Stomach smooth muscle (tissue), 2 donors: Measurements from ENCODE around the gene KCNJ6.

Experiments used
- H3K27ac ChIP-seq: one replicate; pipeline ENCODE4 v1.7.0; 2013; ENCODE audit warnings: mild to moderate bottlenecking, low read length, inconsistent platforms
- H3K27me3 ChIP-seq, 2 donors: one replicate each; pipeline ENCODE4 v1.7.0; 2013; ENCODE audit warnings: low read length in 2 of 2; ENCODE audit not compliant: insufficient read depth in 2 of 2, control insufficient read depth in 1 of 2
- H3K36me3 ChIP-seq, 2 donors: one replicate each; pipeline ENCODE4 v1.7.0; 2013; ENCODE audit warnings: low read length in 2 of 2; ENCODE audit not compliant: control insufficient read depth in 2 of 2, insufficient read depth in 2 of 2
- H3K4me1 ChIP-seq: one replicate; pipeline ENCODE4 v1.7.0; 2013; ENCODE audit warnings: low read length; ENCODE audit not compliant: control insufficient read depth, insufficient read depth
- H3K4me3 ChIP-seq, 2 donors: one replicate each; pipeline ENCODE4 v1.7.0; 2013; ENCODE audit warnings: low read length in 2 of 2
- H3K9ac ChIP-seq, 2 donors: one replicate each; pipeline ENCODE4 v1.7.0; 2013; ENCODE audit warnings: low read length in 2 of 2, mild to moderate bottlenecking in 1 of 2
- H3K9me3 ChIP-seq, 2 donors: one replicate each; pipeline ENCODE4 v1.7.0; 2013; ENCODE audit warnings: low read length in 2 of 2; ENCODE audit not compliant: control insufficient read depth in 2 of 2
- donor health status: healthy.
- donor health status: Pancreatic carcinoma.

Gene KCNJ6

DNA sequence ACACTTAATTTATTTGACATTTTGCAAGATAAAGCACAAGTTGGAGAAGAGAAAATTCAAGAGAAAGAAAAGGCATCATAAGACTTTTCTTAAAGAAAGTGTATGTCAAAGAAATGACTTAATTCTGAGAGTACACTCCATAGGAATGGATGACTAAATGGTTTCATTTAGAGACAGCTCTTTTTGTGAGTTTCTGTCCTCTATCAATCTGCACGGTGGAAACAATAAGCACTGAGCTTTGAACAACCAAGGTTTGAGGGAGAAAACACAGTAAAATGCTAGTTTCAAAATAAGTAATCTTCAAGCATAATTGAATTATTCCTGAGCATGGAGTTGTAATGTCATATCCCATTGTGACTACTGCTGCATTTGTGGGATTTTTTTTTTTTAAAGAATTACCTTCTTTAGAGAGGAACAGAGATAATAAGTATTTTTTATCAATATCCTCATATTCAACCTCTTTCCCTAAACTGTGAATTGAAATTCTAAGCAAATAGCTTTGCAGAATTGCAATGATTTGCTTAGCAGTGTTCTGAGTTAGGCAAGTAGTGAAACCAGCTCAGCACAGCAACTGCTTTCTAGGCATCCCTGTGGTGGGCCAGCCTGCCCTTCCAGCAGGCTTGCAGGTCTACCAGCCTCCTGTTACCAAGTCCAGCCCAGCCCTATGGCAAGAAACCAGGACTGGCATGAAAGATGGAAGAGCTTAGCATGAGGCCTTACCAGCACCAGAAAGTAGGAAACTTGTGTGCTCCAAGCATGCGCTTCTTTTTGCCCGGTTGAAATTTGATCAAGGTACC, 38.2 kb downstream of the KCNJ6 start:
- H3K9me3 ChIP-seq: peaks cover 0 to 3% of the 10 kb centered on the region in 2 donors
- no peak overlapping the region for H3K27ac ChIP-seq
- H3K4me1 ChIP-seq: no peaks in the 10 kb centered on the region
- H3K4me3 ChIP-seq: no peak overlapping the region
- H3K9ac ChIP-seq: no peak overlapping the region
- H3K27me3 ChIP-seq: peaks cover 3 to 8% of the 10 kb centered on the region in 2 donors
- H3K36me3 ChIP-seq: no peaks in the 10 kb centered on the region

DNA sequence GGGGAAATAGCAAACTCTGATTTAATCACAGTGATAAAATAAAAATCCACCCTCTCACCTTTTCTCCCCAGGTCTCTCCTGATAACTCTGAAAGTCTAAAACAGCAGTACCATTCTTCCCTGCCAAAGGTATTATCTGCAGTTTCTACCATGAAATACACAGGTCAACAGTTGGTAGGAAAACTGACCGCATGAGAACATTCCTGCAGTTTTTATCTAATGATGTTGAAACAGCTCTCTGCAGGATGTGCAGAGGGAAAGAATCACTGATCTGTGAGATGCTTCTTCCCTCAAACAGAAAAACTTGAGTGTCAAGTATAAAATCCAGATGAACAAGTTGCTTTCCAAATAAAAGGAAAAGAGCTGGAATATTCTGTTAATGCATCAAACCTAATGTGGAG, 39.1 kb downstream of the KCNJ6 start:
- H3K4me1 ChIP-seq: no peaks in the 10 kb centered on the region
- H3K4me3 ChIP-seq: no peak overlapping the region
- no peak overlapping the region for H3K27ac ChIP-seq
- H3K9ac ChIP-seq: no peak overlapping the region
- peaks cover 3 to 6% of the 10 kb centered on the region in 2 donors for H3K27me3 ChIP-seq
- no peaks in the 10 kb centered on the region for H3K36me3 ChIP-seq
- peaks cover 0 to 3% of the 10 kb centered on the region in 2 donors for H3K9me3 ChIP-seq

DNA sequence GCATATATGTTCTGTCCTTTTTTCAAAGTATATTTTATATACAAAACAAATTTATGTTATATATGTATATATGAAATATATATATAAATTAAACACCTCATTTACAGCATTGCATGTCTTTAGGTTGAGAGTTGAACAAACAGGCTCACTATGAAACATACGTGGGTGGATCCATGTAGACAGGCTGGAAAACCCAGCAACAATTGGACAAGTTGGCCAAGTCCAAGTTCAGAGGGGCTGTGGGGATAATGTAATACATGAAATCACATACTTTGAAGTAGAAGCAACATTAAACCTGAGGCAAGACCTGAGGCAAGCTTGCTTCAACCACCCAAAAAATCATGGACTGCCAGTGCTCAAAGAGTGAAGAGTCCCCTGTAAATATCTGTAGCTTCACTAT, 39.7 kb downstream of the KCNJ6 start:
- Histone ChIP-seq H3K27me3 (peaks cover 3 to 6% of the 10 kb centered on the region in 2 donors), H3K36me3 (no peaks in the 10 kb centered on the region), H3K4me1 (no peaks in the 10 kb centered on the region), H3K27ac (no peak overlapping the region), H3K4me3 (no peak overlapping the region), H3K9ac (no peak overlapping the region), H3K9me3 (peaks cover 0 to 3% of the 10 kb centered on the region in 2 donors)

DNA sequence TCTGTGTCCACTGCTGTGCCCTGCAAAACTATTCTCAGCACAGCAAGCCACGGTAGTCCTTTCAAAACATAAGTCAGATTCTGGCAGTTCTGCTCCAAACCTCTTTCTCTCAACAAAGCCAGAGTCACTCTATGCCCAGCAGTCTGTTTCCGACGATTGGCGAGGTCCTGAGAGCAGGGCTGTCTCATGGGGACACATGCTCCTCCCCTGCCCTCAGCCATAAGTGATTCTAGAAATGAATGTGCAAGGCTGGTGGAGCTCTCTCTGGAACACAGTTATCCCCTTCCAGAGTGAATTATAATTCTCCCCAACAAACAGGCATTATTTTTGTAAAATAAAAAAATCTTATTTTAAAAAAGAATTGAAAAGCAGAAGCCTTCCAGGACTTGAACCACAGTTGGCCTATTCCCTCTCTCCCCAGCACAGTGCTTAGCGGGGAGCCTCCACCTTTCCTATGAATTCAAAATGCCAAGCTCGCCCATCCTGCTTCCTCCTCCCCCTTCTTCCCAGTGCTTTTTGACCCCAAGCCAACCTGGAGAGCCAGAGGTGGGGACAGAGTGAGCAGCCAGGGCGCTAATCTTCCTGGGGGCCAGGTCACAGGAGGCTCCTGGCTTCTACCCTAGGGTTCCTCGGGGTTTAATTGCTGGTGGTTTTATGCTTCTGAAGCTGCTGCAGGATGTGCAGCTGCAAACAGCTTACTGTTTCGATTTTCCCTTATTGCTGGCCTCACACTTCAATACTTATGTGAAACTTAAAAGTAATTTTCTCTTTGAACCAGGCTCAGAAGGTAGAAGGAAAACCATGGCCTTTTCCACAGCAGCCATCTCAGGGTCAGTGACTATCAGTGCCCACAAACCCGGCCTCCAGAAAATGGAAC, 41.1 kb downstream of the KCNJ6 start:
- Histone ChIP-seq H3K36me3 (no peaks in the 10 kb centered on the region), H3K4me3 (no peak overlapping the region), H3K9ac (no peak overlapping the region)

DNA sequence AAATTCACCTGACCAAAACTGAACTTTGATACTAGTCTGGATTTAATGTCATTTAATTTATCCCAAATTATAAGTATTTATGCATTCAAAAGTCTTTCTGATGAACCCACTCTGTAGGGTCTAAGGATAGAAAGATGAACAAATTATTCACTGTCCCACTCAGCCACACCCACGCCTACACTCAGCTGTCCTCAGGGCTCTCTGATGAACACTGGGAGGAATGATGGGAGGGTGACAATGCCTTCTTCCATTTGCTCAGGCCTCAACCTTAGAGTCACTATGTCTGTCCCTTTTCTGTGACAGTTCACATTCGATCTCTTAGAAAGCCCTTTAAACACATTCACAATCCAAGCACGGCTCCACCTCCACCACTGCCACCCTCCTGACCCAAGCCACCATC, 41.8 kb downstream of the KCNJ6 start:
- Histone ChIP-seq H3K9ac (no peak overlapping the region), H3K4me1 (no peaks in the 10 kb centered on the region), H3K36me3 (no peaks in the 10 kb centered on the region), H3K27ac (no peak overlapping the region), H3K4me3 (no peak overlapping the region), H3K27me3 (peaks cover 3 to 6% of the 10 kb centered on the region in 2 donors), H3K9me3 (peaks cover 0 to 3% of the 10 kb centered on the region in 2 donors)

More for the DNA sequence above, 41.1 kb downstream of the KCNJ6 start:
- H3K27ac ChIP-seq: no peak overlapping the region
- no peaks in the 10 kb centered on the region for H3K4me1 ChIP-seq
- peaks cover 3 to 6% of the 10 kb centered on the region in 2 donors for H3K27me3 ChIP-seq
- peaks cover 0 to 3% of the 10 kb centered on the region in 2 donors for H3K9me3 ChIP-seq

DNA sequence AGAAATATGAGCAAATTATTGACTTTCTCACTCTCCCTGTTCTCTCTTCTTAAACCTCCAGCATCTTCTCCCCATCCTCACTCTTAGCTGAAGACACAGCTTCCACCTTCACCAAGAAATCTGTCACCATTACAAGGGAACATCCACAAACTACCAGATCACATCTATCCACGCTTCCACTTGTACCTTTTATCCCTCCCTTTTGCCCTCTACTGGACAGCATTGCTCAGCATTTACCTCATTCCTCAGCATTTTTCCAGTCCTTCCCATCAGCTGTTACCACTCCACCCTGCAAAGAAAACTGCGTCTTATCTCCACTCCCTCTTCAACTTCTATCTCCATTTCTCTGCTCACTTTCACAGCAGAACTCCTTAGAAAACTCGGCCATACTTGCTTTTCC, 42.6 kb downstream of the KCNJ6 start:
- no peak overlapping the region for H3K9ac ChIP-seq
- no peak overlapping the region for H3K4me3 ChIP-seq
- no peaks in the 10 kb centered on the region for H3K36me3 ChIP-seq
- H3K27me3 ChIP-seq: no peaks in the 10 kb centered on the region
- H3K4me1 ChIP-seq: no peaks in the 10 kb centered on the region
- H3K9me3 ChIP-seq: no peaks in the 10 kb centered on the region
- H3K27ac ChIP-seq: no peak overlapping the region

DNA sequence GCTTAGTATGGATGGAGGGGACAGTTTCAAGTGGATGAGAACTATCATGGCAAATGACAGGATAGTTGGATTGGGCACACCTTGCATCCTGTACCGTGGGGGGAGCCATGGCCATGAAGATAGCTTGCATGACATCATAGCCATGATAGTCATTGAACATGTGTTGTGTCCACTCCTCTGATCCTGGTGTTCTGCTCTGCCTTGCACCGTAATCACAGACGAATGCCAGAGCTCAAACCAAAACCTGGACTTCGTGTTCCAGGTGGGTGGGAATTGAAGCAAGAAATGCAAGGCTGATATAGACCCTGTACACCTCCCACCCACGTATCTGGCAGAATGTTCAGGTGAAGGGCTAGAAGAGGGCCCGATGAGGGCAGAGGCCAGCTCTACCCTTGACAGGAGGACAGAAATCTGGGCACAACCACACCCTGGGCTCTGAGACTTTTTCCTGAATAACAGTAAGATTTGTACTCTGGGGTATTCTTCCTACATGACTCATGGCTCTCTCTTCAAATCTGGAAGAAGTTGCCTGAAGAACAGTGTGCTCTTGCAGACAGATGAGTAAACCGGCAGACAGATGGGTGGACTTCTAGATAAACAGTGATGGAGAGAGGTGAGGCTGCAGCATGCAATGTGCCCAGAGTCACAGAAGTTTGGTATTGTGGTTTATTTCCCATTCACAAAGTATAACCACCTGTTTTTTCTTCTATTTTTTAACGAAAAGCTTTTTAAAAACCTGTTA, 45.0 kb downstream of the KCNJ6 start:
- no peaks in the 10 kb centered on the region for H3K36me3 ChIP-seq
- no peak overlapping the region for H3K9ac ChIP-seq
- no peaks in the 10 kb centered on the region for H3K9me3 ChIP-seq
- no peak overlapping the region for H3K4me3 ChIP-seq
- no peak overlapping the region for H3K27ac ChIP-seq
- H3K4me1 ChIP-seq: no peaks in the 10 kb centered on the region
- H3K27me3 ChIP-seq: peaks cover 0 to 3% of the 10 kb centered on the region in 2 donors

DNA sequence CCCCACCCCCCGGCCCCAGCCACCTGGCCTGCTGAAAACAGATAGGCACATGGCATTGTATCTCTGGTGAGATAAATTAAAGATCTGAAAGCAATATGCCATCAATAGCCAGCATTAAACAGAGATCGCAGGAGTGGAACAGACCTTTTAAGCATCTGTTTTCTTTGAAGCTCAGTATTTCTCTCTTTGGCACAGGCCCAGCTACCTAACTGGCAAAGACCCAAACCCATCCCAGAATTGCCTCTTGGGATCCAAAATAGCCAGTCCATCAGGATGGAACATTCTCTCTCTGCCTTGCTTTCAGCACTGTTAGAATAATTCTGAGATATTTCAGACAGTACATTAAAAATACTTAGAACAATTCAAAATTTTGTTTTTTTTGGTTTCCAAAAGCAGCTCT, 46.0 kb downstream of the KCNJ6 start:
- H3K4me3 ChIP-seq: no peak overlapping the region

DNA sequence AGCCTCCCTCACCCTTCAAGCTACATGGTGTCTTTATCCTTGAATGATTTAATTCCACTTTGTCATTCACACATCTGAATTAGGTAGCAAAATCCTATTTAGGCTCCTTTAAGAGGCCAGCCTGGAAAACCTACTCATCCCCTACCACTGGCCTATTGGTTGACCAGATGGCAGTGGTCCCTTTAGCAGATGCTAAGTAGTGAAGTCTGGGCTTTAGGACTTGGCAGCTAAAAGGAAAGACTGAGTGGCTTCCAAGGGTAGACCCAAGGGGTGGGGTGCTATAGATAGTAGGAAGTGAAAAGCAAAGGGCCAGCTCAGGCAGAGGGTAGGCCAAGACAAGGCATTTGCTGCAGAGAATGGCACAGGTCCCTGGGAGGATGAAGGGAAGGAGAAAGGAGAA, 46.6 kb downstream of the KCNJ6 start:
- H3K4me1 ChIP-seq: no peaks in the 10 kb centered on the region
- H3K36me3 ChIP-seq: no peaks in the 10 kb centered on the region
- no peaks in the 10 kb centered on the region for H3K9me3 ChIP-seq
- H3K4me3 ChIP-seq: no peak overlapping the region
- no peak overlapping the region for H3K9ac ChIP-seq
- H3K27me3 ChIP-seq: peaks cover 0 to 3% of the 10 kb centered on the region in 2 donors
- H3K27ac ChIP-seq: no peak overlapping the region

More for the DNA sequence above, 46.0 kb downstream of the KCNJ6 start:
- H3K27me3 ChIP-seq: peaks cover 0 to 3% of the 10 kb centered on the region in 2 donors
- H3K36me3 ChIP-seq: no peaks in the 10 kb centered on the region
- H3K4me1 ChIP-seq: no peaks in the 10 kb centered on the region
- no peak overlapping the region for H3K9ac ChIP-seq
- no peak overlapping the region for H3K27ac ChIP-seq
- no peaks in the 10 kb centered on the region for H3K9me3 ChIP-seq

DNA sequence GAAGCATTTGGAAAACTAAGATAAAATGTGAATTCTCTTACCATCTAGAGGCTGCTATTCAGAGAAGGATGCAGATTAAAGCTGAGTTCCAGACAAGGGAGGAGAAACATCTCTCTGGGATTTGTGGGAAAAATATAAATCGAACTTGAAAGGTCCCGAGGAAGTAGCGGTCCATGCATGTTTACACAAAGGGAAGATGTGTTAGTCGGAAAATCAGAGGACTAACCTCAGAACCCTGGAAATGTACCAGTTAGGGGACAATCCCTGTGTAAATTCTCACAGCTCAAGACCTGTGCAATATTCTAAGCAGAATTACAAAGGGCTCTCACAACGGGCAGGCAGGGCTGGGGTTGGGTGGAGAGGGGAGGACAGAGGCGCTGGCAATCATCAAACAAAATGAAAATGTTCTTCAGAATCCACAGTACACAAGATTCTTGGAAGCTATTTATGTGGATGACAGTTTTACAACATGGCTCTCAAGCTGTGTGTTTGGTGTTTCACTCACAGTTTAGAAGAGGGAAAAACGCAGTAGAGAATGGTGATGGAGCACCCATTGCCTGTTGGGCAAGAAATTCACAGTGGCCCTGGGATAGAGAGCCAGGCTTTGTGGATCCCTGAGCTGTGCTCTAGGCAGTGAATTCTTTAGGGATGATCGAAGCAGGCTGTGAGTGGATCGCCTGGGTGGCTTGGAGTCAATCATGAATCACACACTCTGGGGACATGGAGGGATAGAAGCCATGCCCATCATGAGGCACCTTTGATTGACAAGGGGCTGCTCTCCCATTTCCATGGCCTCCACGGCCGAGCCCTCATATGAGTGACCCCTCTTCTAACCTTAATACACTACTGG, 47.6 kb downstream of the KCNJ6 start:
- no peak overlapping the region for H3K9ac ChIP-seq
- peaks cover 0 to 3% of the 10 kb centered on the region in 2 donors for H3K27me3 ChIP-seq
- no peak overlapping the region for H3K27ac ChIP-seq
- H3K9me3 ChIP-seq: no peaks in the 10 kb centered on the region
- H3K4me3 ChIP-seq: no peak overlapping the region
- no peaks in the 10 kb centered on the region for H3K4me1 ChIP-seq
- no peaks in the 10 kb centered on the region for H3K36me3 ChIP-seq
